Mucosa of rectum (tissue), 2 donors: Measurements from ENCODE around the gene CAMTA1.
"Not testable (repeated sequence)": the region's sequence is repeated elsewhere in the genome, so short reads cannot be mapped to it uniquely, and the experiment has no call there.

ENCODE experiments used
- H3K27ac ChIP-seq, 2 donors: one replicate each; pipeline ENCODE4 v1.7.0; 2013; ENCODE audit warnings: inconsistent platforms in 2 of 2, low read depth in 2 of 2, low read length in 2 of 2
- H3K27me3 ChIP-seq, 2 donors: one replicate each; pipeline ENCODE4 v1.7.0; 2013; ENCODE audit warnings: low read length in 2 of 2; ENCODE audit not compliant: control insufficient read depth in 2 of 2, insufficient read depth in 2 of 2
- H3K36me3 ChIP-seq, 2 donors: one replicate each; pipeline ENCODE4 v1.7.0; 2013; ENCODE audit warnings: low read length in 2 of 2; ENCODE audit not compliant: control insufficient read depth in 2 of 2, insufficient read depth in 2 of 2
- H3K4me1 ChIP-seq, 2 donors: one replicate each; pipeline ENCODE4 v1.7.0; 2013; ENCODE audit warnings: low read length in 2 of 2, mild to moderate bottlenecking in 1 of 2; ENCODE audit not compliant: control insufficient read depth in 2 of 2, insufficient read depth in 2 of 2
- H3K4me3 ChIP-seq, 2 donors: one replicate each; pipeline ENCODE4 v1.7.0; 2013; ENCODE audit warnings: low read length in 2 of 2
- H3K9ac ChIP-seq, 2 donors: one replicate each; pipeline ENCODE4 v1.7.0; 2013; ENCODE audit warnings: low read length in 2 of 2, low read depth in 1 of 2, mild to moderate bottlenecking in 1 of 2
- H3K9me3 ChIP-seq, 2 donors: one replicate each; pipeline ENCODE4 v1.7.0; 2013; ENCODE audit warnings: low read length in 2 of 2; ENCODE audit not compliant: control insufficient read depth in 2 of 2
- donor health status: healthy.
- donor health status: Normal muscosa, but diverticular disease.

Gene CAMTA1

DNA sequence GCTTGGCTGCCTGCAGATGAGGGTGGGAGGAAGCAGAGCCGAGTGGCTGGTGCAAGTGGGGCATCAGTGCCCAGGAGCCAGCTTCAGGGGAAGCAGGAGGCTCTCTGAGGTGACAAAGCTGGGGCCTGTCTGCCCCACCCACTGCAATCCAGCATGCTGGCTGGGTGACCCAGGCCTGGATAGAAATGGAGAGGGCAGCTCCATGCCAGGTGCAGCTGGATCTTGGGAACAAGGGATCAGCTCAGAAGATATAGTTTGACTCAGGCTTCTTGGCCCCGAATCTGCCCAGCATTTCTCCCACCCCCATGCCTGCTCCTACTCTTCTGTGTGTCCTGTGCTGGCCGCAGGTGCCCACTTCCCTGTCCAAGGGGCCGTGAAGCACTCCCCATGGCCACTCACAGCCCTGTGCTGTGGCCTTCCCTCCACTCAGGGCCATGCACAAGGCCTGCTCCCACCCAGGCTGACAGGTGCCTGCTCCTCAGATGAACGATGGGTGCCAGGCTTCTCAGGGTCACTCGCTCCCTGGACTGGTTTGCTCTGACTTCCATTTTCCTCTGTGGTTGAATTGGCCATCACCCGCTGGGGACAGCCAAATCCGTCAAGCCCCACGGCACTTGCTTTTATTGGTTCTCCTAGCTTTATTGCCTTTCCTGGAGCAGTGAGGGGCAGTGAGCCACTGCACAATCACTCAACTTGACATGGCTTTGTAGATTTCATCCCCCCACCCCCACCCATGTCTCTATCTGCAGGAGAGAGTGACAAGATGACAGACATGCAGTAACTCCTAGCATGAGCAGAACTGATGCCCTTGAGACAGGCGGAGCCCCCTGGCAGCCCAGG lies 811.1 kb downstream of the CAMTA1 start:
- Histone ChIP-seq H3K4me3 (no peak overlapping the region), H3K9ac (no peak overlapping the region), H3K27me3 (no peaks in the 10 kb centered on the region), H3K9me3 (no peaks in the 10 kb centered on the region), H3K4me1 (no peaks in the 10 kb centered on the region), H3K27ac (no peak overlapping the region), H3K36me3 (no peaks in the 10 kb centered on the region)

DNA sequence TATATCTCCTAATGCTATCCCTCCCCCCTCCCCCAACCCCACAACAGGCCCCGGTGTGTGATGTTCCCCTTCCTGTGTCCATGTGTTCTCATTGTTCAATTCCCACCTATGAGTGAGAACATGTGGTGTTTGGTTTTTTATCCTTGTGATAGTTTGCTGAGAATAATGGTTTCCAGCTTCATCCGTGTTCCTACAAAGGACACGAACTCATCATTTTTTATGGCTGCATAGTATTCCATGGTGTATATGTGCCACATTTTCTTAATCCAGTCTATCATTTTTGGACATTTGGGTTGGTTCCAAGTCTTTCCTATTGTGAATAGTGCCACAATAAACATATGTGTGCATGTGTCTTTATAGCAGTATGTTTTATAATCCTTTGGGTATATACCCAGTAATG lies 812.8 kb downstream of the CAMTA1 start:
- H3K4me3 ChIP-seq, H3K9ac ChIP-seq, H3K36me3 ChIP-seq, H3K27ac ChIP-seq, H3K27me3 ChIP-seq, H3K4me1 ChIP-seq, H3K9me3 ChIP-seq: not testable (repeated sequence)

GRCh38 chr1:7604906-7605305 lies 819.7 kb downstream of the CAMTA1 start:
- not testable (repeated sequence) for H3K27me3 ChIP-seq, H3K36me3 ChIP-seq, H3K4me3 ChIP-seq, H3K9me3 ChIP-seq, H3K27ac ChIP-seq, H3K9ac ChIP-seq, H3K4me1 ChIP-seq

- no peak overlapping the region for H3K27ac ChIP-seq
Observed at GRCh38 chr1:7606096-7606495, 820.8 kb downstream of the CAMTA1 start.

GRCh38 chr1:7607097-7607496 lies 821.8 kb downstream of the CAMTA1 start:
- no peak overlapping the region for H3K27ac ChIP-seq
- no peaks in the 10 kb centered on the region for H3K9me3 ChIP-seq
- H3K27me3 ChIP-seq = no peaks in the 10 kb centered on the region
- no peak overlapping the region for H3K9ac ChIP-seq
- H3K4me1 ChIP-seq = no peaks in the 10 kb centered on the region
- H3K36me3 ChIP-seq = no peaks in the 10 kb centered on the region
- H3K4me3 ChIP-seq = no peak overlapping the region

More at GRCh38 chr1:7606096-7606495, 820.8 kb downstream of the CAMTA1 start:
- H3K27me3 ChIP-seq = no peaks in the 10 kb centered on the region
- no peaks in the 10 kb centered on the region for H3K36me3 ChIP-seq
- no peaks in the 10 kb centered on the region for H3K9me3 ChIP-seq
- H3K9ac ChIP-seq = no peak overlapping the region
- H3K4me1 ChIP-seq = no peaks in the 10 kb centered on the region
- H3K4me3 ChIP-seq = no peak overlapping the region

DNA sequence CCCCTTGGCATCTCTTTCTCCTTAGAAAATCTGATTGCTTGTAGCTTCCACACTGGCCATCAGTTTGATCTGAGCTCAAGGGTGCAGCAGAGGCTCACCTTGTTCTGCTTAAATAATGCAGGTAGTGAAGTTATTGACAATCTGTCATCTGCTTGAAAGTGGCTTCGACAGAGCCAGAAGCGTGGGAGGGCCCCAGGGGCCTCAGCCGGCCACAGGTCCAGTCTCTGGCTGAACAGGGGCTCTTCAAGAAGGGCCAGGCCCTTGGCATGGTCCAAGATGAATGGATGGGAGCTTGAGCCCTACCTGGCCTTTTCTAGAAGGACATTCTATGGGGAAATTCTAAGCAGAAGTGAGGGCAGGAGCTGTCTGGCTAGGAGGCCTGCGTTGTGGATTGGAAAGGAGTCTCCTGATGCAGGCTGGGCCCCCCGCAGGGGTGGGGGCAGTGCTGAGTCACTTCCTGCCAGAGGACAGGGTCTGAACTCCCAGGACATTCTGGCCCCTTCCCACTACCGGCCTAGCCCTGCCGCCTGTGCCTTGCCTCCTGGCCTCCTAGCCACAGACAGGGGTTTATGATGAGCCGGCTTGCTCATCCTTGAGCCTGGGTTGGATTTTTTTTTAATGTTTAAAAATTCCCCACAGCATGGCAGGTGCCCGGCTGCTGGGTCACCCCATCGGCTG lies 823.5 kb downstream of the CAMTA1 start:
- Histone ChIP-seq H3K4me1 (no peaks in the 10 kb centered on the region), H3K4me3 (no peak overlapping the region), H3K9me3 (no peaks in the 10 kb centered on the region), H3K36me3 (no peaks in the 10 kb centered on the region), H3K27me3 (no peaks in the 10 kb centered on the region), H3K27ac (no peak overlapping the region), H3K9ac (no peak overlapping the region)

DNA sequence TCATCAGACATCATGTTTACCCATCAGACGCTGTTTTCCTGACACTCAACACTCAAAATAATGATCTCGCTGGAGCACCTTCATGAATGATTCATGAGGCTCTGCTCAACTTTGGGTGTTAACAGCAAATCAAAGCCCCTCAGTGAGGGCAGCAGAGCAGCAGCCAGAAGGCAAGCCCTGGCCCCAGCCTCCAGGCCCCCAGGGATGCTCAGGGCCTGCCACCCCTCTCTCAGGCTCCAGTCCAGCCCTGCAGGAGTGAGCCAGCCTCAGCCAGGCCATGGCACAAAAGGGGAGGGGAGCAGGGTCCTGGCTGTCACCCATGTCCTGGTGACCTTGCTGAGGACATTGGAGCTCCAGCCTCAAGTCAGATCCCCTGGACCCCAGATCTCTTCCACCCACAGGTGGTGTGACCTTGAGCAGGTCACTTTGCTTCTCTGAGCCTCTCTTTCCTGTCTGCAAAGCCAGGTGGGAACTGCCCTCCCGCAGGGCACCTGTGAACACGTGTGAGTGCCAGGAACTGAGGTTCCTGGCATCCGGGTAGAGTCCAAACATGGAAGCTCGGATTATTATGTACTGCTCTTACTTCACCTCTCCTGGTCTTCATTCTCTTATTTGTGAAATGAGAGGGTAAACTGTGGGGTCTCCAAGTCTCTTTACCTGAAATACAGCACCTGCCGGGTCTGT lies 824.2 kb downstream of the CAMTA1 start:
- Histone ChIP-seq H3K27me3 (no peaks in the 10 kb centered on the region), H3K27ac (no peak overlapping the region), H3K9me3 (no peaks in the 10 kb centered on the region), H3K4me3 (no peak overlapping the region), H3K4me1 (no peaks in the 10 kb centered on the region), H3K36me3 (no peaks in the 10 kb centered on the region), H3K9ac (no peak overlapping the region)

GRCh38 chr1:7610106-7610731 lies 825.0 kb downstream of the CAMTA1 start:
- no peaks in the 10 kb centered on the region for H3K4me1 ChIP-seq

DNA sequence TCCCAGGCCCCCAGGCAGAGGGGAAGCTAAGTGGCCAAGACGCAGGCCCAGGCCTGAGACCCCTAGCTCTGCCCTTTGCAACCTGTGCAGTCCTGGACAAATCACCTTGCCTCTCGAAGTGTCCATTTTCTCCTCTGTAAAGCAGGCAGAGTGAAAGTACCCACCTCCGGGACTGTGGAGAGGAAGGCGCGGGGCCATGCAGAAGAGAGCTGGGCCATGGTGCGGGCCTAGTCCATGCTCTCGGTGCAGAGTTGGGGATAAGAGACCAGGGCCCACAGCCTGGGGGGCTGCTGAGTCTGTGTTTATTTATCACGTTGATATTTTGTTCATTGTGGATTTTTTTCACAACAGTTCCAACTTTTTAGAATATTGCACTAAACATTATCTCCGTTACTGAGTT lies 825.7 kb downstream of the CAMTA1 start:
- H3K9ac ChIP-seq = no peak overlapping the region
- no peak overlapping the region for H3K27ac ChIP-seq
- no peak overlapping the region for H3K4me3 ChIP-seq

More at GRCh38 chr1:7610106-7610731, 825.0 kb downstream of the CAMTA1 start:
- Histone ChIP-seq H3K4me3 (no peak overlapping the region), H3K27me3 (no peaks in the 10 kb centered on the region), H3K9ac (no peak overlapping the region), H3K27ac (no peak overlapping the region), H3K9me3 (no peaks in the 10 kb centered on the region), H3K36me3 (no peaks in the 10 kb centered on the region)

More for the DNA sequence above, 825.7 kb downstream of the CAMTA1 start:
- Histone ChIP-seq H3K27me3 (no peaks in the 10 kb centered on the region), H3K4me1 (no peaks in the 10 kb centered on the region), H3K9me3 (no peaks in the 10 kb centered on the region), H3K36me3 (no peaks in the 10 kb centered on the region)
